ENCODE measurements around the gene TMPRSS13. TPM values are rescaled to one million over a fixed set of nuclear protein-coding genes. Genes with fewer than 3 reads are reported as not detected.

Gene TMPRSS13
- total and polyA plus RNA-seq, 2 experiments from 2014 or later = not detected

GRCh38 chr11:117883063-117883462 lies 46.1 kb downstream of the TMPRSS13 start:
- Histone ChIP-seq H2AFZ (no peak overlapping the region), H3K9me3 (ENCODE audit: low read depth) (no peaks in the 10 kb centered on the region), H3F3A (ENCODE audit: insufficient read depth) (no peaks in the 10 kb centered on the region), H3K36me3 (ENCODE audit: low read depth) (no peaks in the 10 kb centered on the region), H3K27me3 (replicated peaks; ENCODE audit: insufficient read depth) (peaks cover 36% of the 10 kb centered on the region), H3K4me2 (ENCODE audit: unreplicated experiment) (no peak overlapping the region), H3K79me2 (ENCODE audit: insufficient read depth) (no peaks in the 10 kb centered on the region), H3K4me3 (no peak overlapping the region), H3K27ac (no peak overlapping the region), H4K20me1 (ENCODE audit: insufficient read depth) (no peaks in the 10 kb centered on the region), H3K9ac (no peak overlapping the region), H3K4me1 (ENCODE audit: insufficient read depth) (no peaks in the 10 kb centered on the region), H3K9me2 (ENCODE audit: insufficient read depth) (no peaks in the 10 kb centered on the region)
- in situ Hi-C loops (cut with MboI) = no loop called here
- TF ChIP-seq EZH2phosphoT487 (IDR thresholded peaks at IDR 0.05; ENCODE audit: insufficient read depth, low read depth) = no peak
- TF ChIP-seq EZH2 (IDR thresholded peaks at IDR 0.05; ENCODE audit: insufficient read depth, poor library complexity, severe bottlenecking) = no peak
- WGBS, 2 experiments (ENCODE audit: low coverage in 1 of 2, low lambda C conversion rate in 2 of 2, missing lambda C conversion rate in 2 of 2) = 26 to 43% methylated on average over 3 of the region's 3 CpGs
- DNase-seq = no peak

GRCh38 chr11:117882311-117882905 lies 46.8 kb downstream of the TMPRSS13 start:
- DNase-seq = no peak
- Histone ChIP-seq H3K9ac (no peak overlapping the region), H3K4me1 (ENCODE audit: insufficient read depth) (no peaks in the 10 kb centered on the region), H3K27ac (no peak overlapping the region), H3K4me3 (no peak overlapping the region), H3K9me3 (ENCODE audit: low read depth) (no peaks in the 10 kb centered on the region), H3F3A (ENCODE audit: insufficient read depth) (no peaks in the 10 kb centered on the region), H4K20me1 (ENCODE audit: insufficient read depth) (no peaks in the 10 kb centered on the region), H3K36me3 (ENCODE audit: low read depth) (no peaks in the 10 kb centered on the region), H3K79me2 (ENCODE audit: insufficient read depth) (no peaks in the 10 kb centered on the region), H3K9me2 (ENCODE audit: insufficient read depth) (no peaks in the 10 kb centered on the region), H3K27me3 (replicated peaks; ENCODE audit: insufficient read depth) (peaks cover 38% of the 10 kb centered on the region), H2AFZ (no peak overlapping the region), H3K4me2 (ENCODE audit: unreplicated experiment) (no peak overlapping the region)
- TF ChIP-seq EZH2 (IDR thresholded peaks at IDR 0.05; ENCODE audit: insufficient read depth, poor library complexity, severe bottlenecking) (no peak), EZH2phosphoT487 (IDR thresholded peaks at IDR 0.05; ENCODE audit: insufficient read depth, low read depth) (no peak)
- 5 to 7% methylated on average over 11 of the region's 11 CpGs for WGBS, 2 experiments (ENCODE audit: low coverage in 1 of 2, low lambda C conversion rate in 2 of 2, missing lambda C conversion rate in 2 of 2)
- in situ Hi-C loops (cut with MboI) = no loop called here

DNA sequence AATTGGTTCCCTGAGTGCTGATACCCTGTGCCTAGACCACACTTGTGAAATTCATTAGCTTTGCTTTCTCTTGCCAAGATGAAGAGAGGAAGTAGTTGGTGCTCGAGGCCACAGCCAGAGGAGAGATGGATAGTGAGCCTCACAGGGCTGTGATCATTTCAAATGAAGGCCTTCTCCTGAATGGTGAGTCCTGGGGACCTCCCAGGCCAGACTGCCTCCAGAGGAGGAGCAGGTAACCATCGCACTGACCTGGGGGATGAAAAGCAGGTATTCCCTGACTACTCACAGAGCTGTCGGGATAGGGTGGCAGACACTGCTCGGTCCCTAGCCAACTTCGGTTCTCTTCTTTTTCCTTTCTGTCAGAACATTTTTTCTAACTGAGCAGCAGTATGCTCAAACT lies 48.0 kb downstream of the TMPRSS13 start:
- H3F3A ChIP-seq (ENCODE audit: insufficient read depth) = no peaks in the 10 kb centered on the region
- no peaks in the 10 kb centered on the region for H3K36me3 ChIP-seq (ENCODE audit: low read depth)
- H3K79me2 ChIP-seq (ENCODE audit: insufficient read depth) = no peaks in the 10 kb centered on the region
- no peak overlapping the region for H3K27ac ChIP-seq
- 49 to 52% methylated on average over 5 of the region's 5 CpGs for WGBS, 2 experiments (ENCODE audit: low coverage in 1 of 2, low lambda C conversion rate in 2 of 2, missing lambda C conversion rate in 2 of 2)
- H3K9me2 ChIP-seq (ENCODE audit: insufficient read depth) = no peaks in the 10 kb centered on the region
- H4K20me1 ChIP-seq (ENCODE audit: insufficient read depth) = no peaks in the 10 kb centered on the region
- H3K4me2 ChIP-seq (ENCODE audit: unreplicated experiment) = no peak overlapping the region
- TF ChIP-seq EZH2 (IDR thresholded peaks at IDR 0.05; ENCODE audit: insufficient read depth, poor library complexity, severe bottlenecking) = no peak
- no peak for TF ChIP-seq EZH2phosphoT487 (IDR thresholded peaks at IDR 0.05; ENCODE audit: insufficient read depth, low read depth)
- peaks cover 46% of the 10 kb centered on the region for H3K27me3 ChIP-seq (replicated peaks; ENCODE audit: insufficient read depth)
- H3K4me3 ChIP-seq = no peak overlapping the region
- no peaks in the 10 kb centered on the region for H3K4me1 ChIP-seq (ENCODE audit: insufficient read depth)
- in situ Hi-C loops (cut with MboI) = no loop called here
- DNase-seq = no peak
- H3K9me3 ChIP-seq (ENCODE audit: low read depth) = no peaks in the 10 kb centered on the region
- H3K9ac ChIP-seq = no peak overlapping the region
- no peak overlapping the region for H2AFZ ChIP-seq

DNA sequence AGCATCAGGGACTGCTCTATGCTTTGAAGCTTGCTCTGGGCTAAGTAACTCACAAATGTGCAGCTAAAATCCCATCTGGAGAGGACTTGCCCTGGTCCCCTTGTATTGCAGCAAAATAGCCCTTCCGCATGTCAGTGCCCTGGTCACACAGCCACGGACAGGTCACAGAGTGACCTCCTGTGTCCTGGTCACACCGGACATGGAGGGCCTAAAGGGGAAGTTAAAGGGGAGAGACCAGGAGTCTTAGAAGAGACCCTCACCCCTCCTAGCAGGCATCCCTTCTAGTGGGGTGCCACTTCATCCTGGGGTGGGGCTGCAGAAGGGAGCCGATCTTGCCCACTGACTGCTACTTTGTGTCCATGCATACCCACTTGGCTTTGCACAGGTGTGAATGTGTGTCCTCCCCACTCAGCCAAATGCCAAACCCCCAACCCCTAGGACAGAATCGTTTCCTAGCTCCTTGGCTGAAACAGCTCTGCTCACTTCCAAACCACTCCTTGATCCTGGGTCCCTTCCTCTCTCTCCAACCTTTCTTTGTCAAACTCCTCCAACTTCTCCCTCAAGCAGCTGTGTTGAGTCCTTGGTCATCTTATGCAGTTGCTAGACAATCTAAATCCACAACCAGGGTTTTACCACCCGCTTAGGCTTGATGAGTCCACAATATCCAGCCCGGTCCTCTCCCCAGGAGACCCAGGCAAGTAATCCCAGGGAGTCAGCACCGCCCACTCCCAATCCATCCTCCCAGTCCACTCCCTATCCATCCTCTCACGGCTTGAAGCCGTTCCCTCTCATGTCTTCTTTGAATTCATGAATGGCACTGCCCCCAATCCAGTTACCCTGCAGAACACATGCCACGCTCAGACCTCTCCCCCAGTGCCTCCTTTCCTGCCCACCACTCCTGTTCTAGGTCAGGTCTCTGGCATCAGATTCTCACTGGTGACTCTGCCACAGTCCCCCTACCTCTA lies 49.4 kb downstream of the TMPRSS13 start:
- peaks cover 58% of the 10 kb centered on the region for H3K27me3 ChIP-seq (replicated peaks; ENCODE audit: insufficient read depth)
- no peak overlapping the region for H3K4me3 ChIP-seq
- no peaks in the 10 kb centered on the region for H3K79me2 ChIP-seq (ENCODE audit: insufficient read depth)
- in situ Hi-C loops (cut with MboI) = no loop called here
- no peaks in the 10 kb centered on the region for H3K9me2 ChIP-seq (ENCODE audit: insufficient read depth)
- H3K9me3 ChIP-seq (ENCODE audit: low read depth) = no peaks in the 10 kb centered on the region
- H3F3A ChIP-seq (ENCODE audit: insufficient read depth) = no peaks in the 10 kb centered on the region
- H3K4me1 ChIP-seq (ENCODE audit: insufficient read depth) = no peaks in the 10 kb centered on the region
- WGBS, 2 experiments (ENCODE audit: low coverage in 1 of 2, low lambda C conversion rate in 2 of 2, missing lambda C conversion rate in 2 of 2) = 36 to 42% methylated on average over 11 of the region's 11 CpGs
- no peaks in the 10 kb centered on the region for H4K20me1 ChIP-seq (ENCODE audit: insufficient read depth)
- no peak overlapping the region for H3K4me2 ChIP-seq (ENCODE audit: unreplicated experiment)
- H3K27ac ChIP-seq = no peak overlapping the region
- no peaks in the 10 kb centered on the region for H3K36me3 ChIP-seq (ENCODE audit: low read depth)
- H3K9ac ChIP-seq = no peak overlapping the region
- no peak for DNase-seq
- TF ChIP-seq EZH2phosphoT487 (IDR thresholded peaks at IDR 0.05; ENCODE audit: insufficient read depth, low read depth) = no peak
- TF ChIP-seq EZH2 (IDR thresholded peaks at IDR 0.05; ENCODE audit: insufficient read depth, poor library complexity, severe bottlenecking) = no peak
- no peak overlapping the region for H2AFZ ChIP-seq
